NCI-H345 (cell line): Measurements from ENCODE around the gene TTC28.

Source experiments
- DNase-seq: peaks from one replicate; lab custom pipeline; 2025; lab: John Stamatoyannopoulos, UW

Gene TTC28

GRCh38 chr22:28002181-28002700 lies 677.4 kb downstream of the TTC28 start:
- no peak for DNase-seq

- DNase-seq = no peak
Measured at GRCh38 chr22:28001171-28001835, 678.3 kb downstream of the TTC28 start.

GRCh38 chr22:28000361-28000760 lies 679.3 kb downstream of the TTC28 start:
- no peak for DNase-seq

GRCh38 chr22:27999876-28000275 lies 679.8 kb downstream of the TTC28 start:
- DNase-seq = no peak

GRCh38 chr22:27998511-27999410 lies 680.9 kb downstream of the TTC28 start:
- no peak for DNase-seq

- DNase-seq = no peak
Measured at GRCh38 chr22:27997538-27997937, 682.1 kb downstream of the TTC28 start.

- DNase-seq = peak; percentile 32
Measured at GRCh38 chr22:27996981-27997380, 682.7 kb downstream of the TTC28 start.

GRCh38 chr22:27996529-27996925 lies 683.1 kb downstream of the TTC28 start:
- no peak for DNase-seq

GRCh38 chr22:27995801-27996528 lies 683.7 kb downstream of the TTC28 start:
- no peak for DNase-seq

- DNase-seq = no peak
Measured at GRCh38 chr22:27994481-27995331, 684.9 kb downstream of the TTC28 start.

- no peak for DNase-seq
Measured at GRCh38 chr22:27993774-27994350, 685.8 kb downstream of the TTC28 start.

GRCh38 chr22:27993201-27993635 lies 686.4 kb downstream of the TTC28 start:
- no peak for DNase-seq

- DNase-seq = no peak
Measured at GRCh38 chr22:27992294-27993165, 687.1 kb downstream of the TTC28 start.

GRCh38 chr22:27991586-27992293 lies 687.9 kb downstream of the TTC28 start:
- DNase-seq = no peak

- no peak for DNase-seq
Measured at GRCh38 chr22:27990879-27991278, 688.8 kb downstream of the TTC28 start.

GRCh38 chr22:27990451-27990840 lies 689.2 kb downstream of the TTC28 start:
- DNase-seq = no peak

- no peak for DNase-seq
Measured at GRCh38 chr22:27989758-27990450, 689.7 kb downstream of the TTC28 start.

- no peak for DNase-seq
Measured at GRCh38 chr22:27988704-27989103, 690.9 kb downstream of the TTC28 start.

- no peak for DNase-seq
Measured at GRCh38 chr22:27987557-27987956, 692.1 kb downstream of the TTC28 start.
